HCT116 (cell line): Measurements from ENCODE around the gene LAMC3. TPM values are rescaled to one million over a fixed set of nuclear protein-coding genes. Genes with fewer than 3 reads are reported as not detected.

Experiments
- ATAC-seq: fragments of 200-7000 bp; cut with Tn5 transposase; 2 replicates; pipeline ENCODE4 v1.9.1; 2020; ENCODE audit warnings: mild to moderate bottlenecking, moderate library complexity
- BruUV-seq: library from RNA; stranded (reverse); fragments of 400-500 nt; replicated peaks from 2 replicates; lab custom pipeline; 2021; lab: Mats Ljungman, UMichigan
- CTCF ChIA-PET: fragments of 300-600 bp; sonication (Branson Sonifier 250); formaldehyde crosslinking; loops from one replicate; lab custom pipeline; 2021; ENCODE audit warnings: antibody characterized with exemption; lab: Charles Lee
- POLR2A ChIA-PET: fragments of 300-600, 350-600 bp; sonication (Branson Sonifier 250); formaldehyde crosslinking; loops from one replicate; lab custom pipeline; 2021; ENCODE audit warnings: antibody characterized with exemption; lab: Charles Lee
- RAD21 ChIA-PET, 2 experiments: fragments of 300-600 bp; sonication (Branson Sonifier 250); formaldehyde crosslinking; loops; one replicate each; lab custom pipeline; 2023; ENCODE audit warnings: low total read pairs in 2 of 2; ENCODE audit not compliant: uncharacterized antibody in 2 of 2, unreplicated experiment in 2 of 2, low non-redundant PET in 1 of 2; lab: Charles Lee
- DNase-seq: peaks from one replicate; pipeline ENCODE4 v3.0.0-alpha.2; 2010; ENCODE audit warnings: low read depth, low spot score
- H2AFZ ChIP-seq: fragments of 200-600 bp; shearing (Covaris generic), sonication (generic); 2 replicates; pipeline ENCODE4 v1.6.1; 2017; ENCODE audit warnings: low read depth, mixed run types, mixed read lengths, antibody characterized with exemption, low read length; ENCODE audit not compliant: poor library complexity, severe bottlenecking
- H3K27ac ChIP-seq: 2 replicates; pipeline ENCODE4 v1.5.1; 2012; ENCODE audit warnings: low read depth, low read length
- H3K27me3 ChIP-seq: fragments of 200-600 bp; sonication (generic); 2 replicates; pipeline ENCODE4 v1.6.1; 2016; ENCODE audit warnings: mixed run types, low read length, mixed read lengths; ENCODE audit not compliant: insufficient read depth
- H3K36me3 ChIP-seq, 2 experiments: fragments of 200-500 bp in 1 of 2; fragments of 200-600 bp in 1 of 2; sonication (Bioruptor generic) in 1 of 2; sonication (generic) in 1 of 2; 2 replicates each; pipeline versions ENCODE4 v1.5.1 to v1.6.1; 2014 to 2016; ENCODE audit warnings: low read length in 2 of 2, inconsistent platforms in 1 of 2, mixed read lengths in 1 of 2, mixed run types in 1 of 2; ENCODE audit not compliant: insufficient read depth in 2 of 2, control insufficient read depth in 1 of 2
- H3K4me1 ChIP-seq, 2 experiments: fragments of 200-600 bp in 1 of 2; sonication (generic) in 1 of 2; 2 replicates each; pipeline versions ENCODE4 v1.5.1 to v1.6.1; 2012 to 2017; ENCODE audit warnings: low read length in 2 of 2, inconsistent platforms in 1 of 2, mild to moderate bottlenecking in 1 of 2, mixed read lengths in 1 of 2, mixed run types in 1 of 2, moderate library complexity in 1 of 2; ENCODE audit not compliant: insufficient read depth in 2 of 2, control insufficient read depth in 1 of 2
- H3K4me2 ChIP-seq: fragments of 200-600 bp; sonication (generic); 2 replicates; pipeline ENCODE4 v1.6.1; 2017; ENCODE audit warnings: mixed run types, low read length, mixed read lengths
- H3K4me3 ChIP-seq, 2 experiments: fragments of 200-600 bp in 1 of 2; sonication (generic) in 1 of 2; replicated peaks in 1 of 2; 2 replicates each; pipeline ENCODE4 v1.5.1; 2011 to 2016; ENCODE audit warnings: low read length in 2 of 2, control low read depth in 1 of 2, low read depth in 1 of 2, mild to moderate bottlenecking in 1 of 2, mixed read lengths in 1 of 2, mixed run types in 1 of 2
- H3K79me2 ChIP-seq: fragments of 200-600 bp; sonication (generic); 2 replicates; pipeline ENCODE4 v1.6.1; 2017; ENCODE audit warnings: mild to moderate bottlenecking, mixed run types, low read length, moderate library complexity, mixed read lengths; ENCODE audit not compliant: insufficient read depth
- H3K9ac ChIP-seq: fragments of 200-600 bp; sonication (generic); 2 replicates; pipeline ENCODE4 v1.6.1; 2016; ENCODE audit warnings: low read length, mixed read lengths
- H3K9me2 ChIP-seq: fragments of 200-600 bp; sonication (generic), shearing (Covaris generic); 2 replicates; pipeline ENCODE4 v1.6.1; 2017; ENCODE audit warnings: mixed run types, mild to moderate bottlenecking, moderate library complexity; ENCODE audit not compliant: insufficient read depth
- H3K9me3 ChIP-seq, 2 experiments: fragments of 200-500 bp in 1 of 2; fragments of 200-600 bp in 1 of 2; sonication (Bioruptor generic) in 1 of 2; sonication (generic) in 1 of 2; 2 replicates each; pipeline ENCODE4 v1.6.1; 2014 to 2017; ENCODE audit warnings: low read length in 2 of 2, mixed read lengths in 2 of 2, inconsistent platforms in 1 of 2, low read depth in 1 of 2, mild to moderate bottlenecking in 1 of 2, mixed run types in 1 of 2, moderate library complexity in 1 of 2; ENCODE audit not compliant: control insufficient read depth in 1 of 2, insufficient read depth in 1 of 2
- H4K20me1 ChIP-seq: fragments of 200-600 bp; sonication (generic), shearing (Covaris generic); 2 replicates; pipeline ENCODE4 v1.6.1; 2017; ENCODE audit warnings: mixed run types, mild to moderate bottlenecking, moderate library complexity; ENCODE audit not compliant: insufficient read depth
- CBX3 ChIP-seq: IDR thresholded peaks from 2 replicates; pipeline ENCODE4 v1.6.1; 2012; ENCODE audit warnings: low read depth
- ELF1 ChIP-seq: IDR thresholded peaks from 2 replicates; pipeline ENCODE4 v1.6.1; 2012; ENCODE audit warnings: low read depth, borderline replicate concordance
- SP1 ChIP-seq: IDR thresholded peaks from 2 replicates; pipeline ENCODE4 v1.6.1; 2012; ENCODE audit warnings: low read depth
- intact Hi-C: fragments of 100-400 bp; cut with micrococcal nuclease; formaldehyde crosslinking; loops from 2 replicates; pipeline ENCODE4 v1.10.0; 2022
- total RNA-seq: library from RNA; stranded (reverse); gene quantifications from one replicate; pipeline ENCODE4 v1.2.1, GENCODE V29; 2021; ENCODE audit not compliant: unreplicated experiment
- TF ChIP-seq, protein P1 (sequence below), 3 experiments: fragments of 200-600 bp in 1 of 3; sonication (generic) in 1 of 3; IDR thresholded peaks in 2 of 3; conservative IDR thresholded peaks in 1 of 3; 2 replicates each; pipeline ENCODE4 v1.5.1; 2012 to 2017; ENCODE audit warnings: low read depth in 2 of 3, low read length in 2 of 3, antibody characterized with exemption in 1 of 3, borderline replicate concordance in 1 of 3, control low read depth in 1 of 3, mild to moderate bottlenecking in 1 of 3, mixed read lengths in 1 of 3, mixed run types in 1 of 3, moderate library complexity in 1 of 3; ENCODE audit not compliant: insufficient read depth in 1 of 3
- TF ChIP-seq, protein P2 (sequence below): IDR thresholded peaks from 2 replicates; pipeline ENCODE4 v1.6.1; 2011; ENCODE audit warnings: mild to moderate bottlenecking, low read length, moderate library complexity; ENCODE audit not compliant: insufficient replicate concordance; ENCODE audit errors: extremely low read depth

Gene LAMC3
- total RNA-seq, 1 experiment from 2014 or later: 7.7 TPM

DNA sequence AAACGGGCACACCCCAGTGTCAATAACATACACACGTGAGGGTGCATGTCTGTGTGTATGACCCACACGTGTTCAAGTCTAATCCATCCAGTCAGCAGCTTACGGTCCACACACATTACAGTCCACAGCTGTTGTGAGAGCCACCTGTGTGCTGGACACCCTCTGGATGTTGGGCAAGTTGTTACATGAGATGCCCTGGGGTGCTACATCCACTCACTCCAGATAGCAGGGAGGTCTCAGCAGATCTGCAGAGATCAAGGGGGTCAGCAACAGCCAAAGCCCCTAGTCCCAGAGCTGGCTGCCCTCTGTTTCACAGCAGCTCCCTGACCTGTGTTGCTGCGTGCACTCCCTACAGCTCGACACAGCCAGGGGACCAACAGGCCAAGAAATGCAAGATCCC is 83.1 kb downstream of the LAMC3 start:
- H3K27me3 ChIP-seq: no peaks in the 10 kb centered on the region
- H3K4me1 ChIP-seq: peaks cover 5 to 17% of the 10 kb centered on the region in 2 experiments
- POLR2A ChIA-PET: no interaction called here
- no peak overlapping the region for H3K27ac ChIP-seq
- H4K20me1 ChIP-seq: no peaks in the 10 kb centered on the region
- BruUV-seq: no TSS peak
- H2AFZ ChIP-seq: no peak overlapping the region
- H3K4me3 ChIP-seq: no peak overlapping the region
- H3K9me3 ChIP-seq: no peaks in the 10 kb centered on the region
- intact Hi-C loops: no loop called here
- no peaks in the 10 kb centered on the region; the same call in 1 of the 2 replicates for H3K79me2 ChIP-seq
- no peak overlapping the region for H3K9ac ChIP-seq
- DNase-seq (no peak), ATAC-seq (no peak)
- TF ChIP-seq CBX3: no peak
- no peak for TF ChIP-seq SP1
- TF ChIP-seq, protein P1, sequence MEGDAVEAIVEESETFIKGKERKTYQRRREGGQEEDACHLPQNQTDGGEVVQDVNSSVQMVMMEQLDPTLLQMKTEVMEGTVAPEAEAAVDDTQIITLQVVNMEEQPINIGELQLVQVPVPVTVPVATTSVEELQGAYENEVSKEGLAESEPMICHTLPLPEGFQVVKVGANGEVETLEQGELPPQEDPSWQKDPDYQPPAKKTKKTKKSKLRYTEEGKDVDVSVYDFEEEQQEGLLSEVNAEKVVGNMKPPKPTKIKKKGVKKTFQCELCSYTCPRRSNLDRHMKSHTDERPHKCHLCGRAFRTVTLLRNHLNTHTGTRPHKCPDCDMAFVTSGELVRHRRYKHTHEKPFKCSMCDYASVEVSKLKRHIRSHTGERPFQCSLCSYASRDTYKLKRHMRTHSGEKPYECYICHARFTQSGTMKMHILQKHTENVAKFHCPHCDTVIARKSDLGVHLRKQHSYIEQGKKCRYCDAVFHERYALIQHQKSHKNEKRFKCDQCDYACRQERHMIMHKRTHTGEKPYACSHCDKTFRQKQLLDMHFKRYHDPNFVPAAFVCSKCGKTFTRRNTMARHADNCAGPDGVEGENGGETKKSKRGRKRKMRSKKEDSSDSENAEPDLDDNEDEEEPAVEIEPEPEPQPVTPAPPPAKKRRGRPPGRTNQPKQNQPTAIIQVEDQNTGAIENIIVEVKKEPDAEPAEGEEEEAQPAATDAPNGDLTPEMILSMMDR (IDR thresholded peaks at IDR 0.05 in 2 of 3, conservative IDR thresholded peaks at IDR 0.05 in 1 of 3; ENCODE audit: borderline replicate concordance in 1 of 3, insufficient read depth in 1 of 3, low read depth in 2 of 3, low read length in 2 of 3): no peak
- TF ChIP-seq ELF1: no peak
- TF ChIP-seq, protein P2, sequence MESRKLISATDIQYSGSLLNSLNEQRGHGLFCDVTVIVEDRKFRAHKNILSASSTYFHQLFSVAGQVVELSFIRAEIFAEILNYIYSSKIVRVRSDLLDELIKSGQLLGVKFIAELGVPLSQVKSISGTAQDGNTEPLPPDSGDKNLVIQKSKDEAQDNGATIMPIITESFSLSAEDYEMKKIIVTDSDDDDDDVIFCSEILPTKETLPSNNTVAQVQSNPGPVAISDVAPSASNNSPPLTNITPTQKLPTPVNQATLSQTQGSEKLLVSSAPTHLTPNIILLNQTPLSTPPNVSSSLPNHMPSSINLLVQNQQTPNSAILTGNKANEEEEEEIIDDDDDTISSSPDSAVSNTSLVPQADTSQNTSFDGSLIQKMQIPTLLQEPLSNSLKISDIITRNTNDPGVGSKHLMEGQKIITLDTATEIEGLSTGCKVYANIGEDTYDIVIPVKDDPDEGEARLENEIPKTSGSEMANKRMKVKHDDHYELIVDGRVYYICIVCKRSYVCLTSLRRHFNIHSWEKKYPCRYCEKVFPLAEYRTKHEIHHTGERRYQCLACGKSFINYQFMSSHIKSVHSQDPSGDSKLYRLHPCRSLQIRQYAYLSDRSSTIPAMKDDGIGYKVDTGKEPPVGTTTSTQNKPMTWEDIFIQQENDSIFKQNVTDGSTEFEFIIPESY: no peak
- RAD21 ChIA-PET: no interaction called here
- no peaks in the 10 kb centered on the region for H3K36me3 ChIP-seq
- no peaks in the 10 kb centered on the region for H3K9me2 ChIP-seq
- no peak overlapping the region for H3K4me2 ChIP-seq
- CTCF ChIA-PET: no interaction called here
